Thyroid gland (tissue), 4 donors: ENCODE results near the gene STK33. TPM values are rescaled to one million over a fixed set of nuclear protein-coding genes. Genes with fewer than 3 reads are reported as not detected.

Source experiments
- DNase-seq, 2 donors: peaks; one replicate each; pipeline ENCODE4 v3.0.0-alpha.2; 2019
- H3K27ac ChIP-seq, 3 donors: fragments of 200-600 bp; sonication (generic); 1 replicate in 2 of 3; 2 replicates in 1 of 3; pipeline ENCODE4 v1.5.1; 2016 to 2019; ENCODE audit warnings: mild to moderate bottlenecking in 1 of 3, moderate library complexity in 1 of 3
- H3K27me3 ChIP-seq: fragments of 200-600 bp; sonication (generic); one replicate; pipeline ENCODE4 v1.5.1; 2019
- H3K36me3 ChIP-seq, 2 donors: fragments of 200-600 bp; sonication (generic); one replicate each; pipeline ENCODE4 v1.5.1; 2016 to 2019
- H3K4me1 ChIP-seq, 2 donors: fragments of 200-600 bp; sonication (generic); one replicate each; pipeline ENCODE4 v1.5.1; 2017 to 2019
- H3K4me3 ChIP-seq, 3 donors: fragments of 200-600 bp; sonication (generic); replicated peaks in 1 of 3; 1 replicate in 2 of 3; 2 replicates in 1 of 3; pipeline ENCODE4 v1.5.1; 2016; ENCODE audit warnings: mild to moderate bottlenecking in 1 of 3
- H3K9me3 ChIP-seq: fragments of 200-600 bp; sonication (generic); one replicate; pipeline ENCODE4 v1.5.1; 2017
- CTCF ChIP-seq, 6 experiments: fragments of 200-600 bp in 3 of 6; fragments of 450-650 bp in 3 of 6; sonication (generic) in 3 of 6; IDR thresholded peaks; one replicate each; pipeline ENCODE4 v1.5.1; 2016 to 2019; ENCODE audit warnings: antibody characterized with exemption in 6 of 6, mild to moderate bottlenecking in 2 of 6, inconsistent platforms in 1 of 6, moderate library complexity in 1 of 6
- POLR2A ChIP-seq, 2 donors: fragments of 450-650 bp; IDR thresholded peaks; one replicate each; pipeline ENCODE4 v1.6.1; 2017; ENCODE audit warnings: antibody characterized with exemption in 2 of 2, mild to moderate bottlenecking in 2 of 2, moderate library complexity in 1 of 2
- WGBS, 2 donors: methylation state at CpG; one replicate each; pipeline ENCODE4 v1.1.5; 2017; 5-methylcytosine and 5-hydroxymethylcytosine counted together
- intact Hi-C: fragments of 100-400 bp; cut with DNase I; formaldehyde crosslinking; loops from one replicate; pipeline ENCODE4 v1.15.1; 2023
- total RNA-seq, 4 donors: library from RNA; depleted of rRNA; stranded (reverse); fragments of >200 nt; gene quantifications; one replicate each; pipeline ENCODE4 v1.2.3, GENCODE V29; 2016

The STK33 gene
- total RNA-seq, 4 donors from 2014 or later, result 29.3 to 49.8 (median 39.9) TPM

- H3K9me3 ChIP-seq, result no peaks in the 10 kb centered on the region
- WGBS, 2 donors, result 70% methylated on average over 4 of the region's 4 CpGs
- no peak for DNase-seq
- intact Hi-C loops, result no loop called here
- H3K27ac ChIP-seq, result no peak overlapping the region
- no peaks in the 10 kb centered on the region for H3K27me3 ChIP-seq
- TF ChIP-seq CTCF (IDR thresholded peaks at IDR 0.05) (no peak), POLR2A (IDR thresholded peaks at IDR 0.05) (no peak)
- H3K4me3 ChIP-seq, result no peak overlapping the region
- H3K36me3 ChIP-seq, result no peaks in the 10 kb centered on the region
- no peaks in the 10 kb centered on the region for H3K4me1 ChIP-seq
These were observed 218.1 kb downstream of the STK33 start for GRCh38 chr11:8375932-8376331.

GRCh38 chr11:8375460-8375859 lies 218.6 kb downstream of the STK33 start:
- no peak overlapping the region for H3K4me3 ChIP-seq
- DNase-seq, result no peak
- WGBS, 2 donors, result 41 to 50% methylated on average over 3 of the region's 3 CpGs

GRCh38 chr11:8374716-8375115 lies 219.3 kb downstream of the STK33 start:
- no peak overlapping the region for H3K27ac ChIP-seq
- intact Hi-C loops, result no loop called here
- H3K36me3 ChIP-seq, result no peaks in the 10 kb centered on the region
- 87 to 88% methylated on average over 5 of the region's 5 CpGs for WGBS, 2 donors
- H3K4me3 ChIP-seq, result no peak overlapping the region
- no peaks in the 10 kb centered on the region for H3K27me3 ChIP-seq
- DNase-seq, result no peak
- H3K9me3 ChIP-seq, result no peaks in the 10 kb centered on the region
- H3K4me1 ChIP-seq, result no peaks in the 10 kb centered on the region
- TF ChIP-seq CTCF (IDR thresholded peaks at IDR 0.05) (no peak), POLR2A (IDR thresholded peaks at IDR 0.05) (no peak)

More at GRCh38 chr11:8375460-8375859, 218.6 kb downstream of the STK33 start:
- no peaks in the 10 kb centered on the region for H3K4me1 ChIP-seq
- no peaks in the 10 kb centered on the region for H3K36me3 ChIP-seq
- no peak for TF ChIP-seq CTCF (IDR thresholded peaks at IDR 0.05)
- no peak for TF ChIP-seq POLR2A (IDR thresholded peaks at IDR 0.05)
- no peaks in the 10 kb centered on the region for H3K9me3 ChIP-seq
- H3K27ac ChIP-seq, result no peak overlapping the region
- H3K27me3 ChIP-seq, result no peaks in the 10 kb centered on the region
- intact Hi-C loops, result no loop called here

- TF ChIP-seq POLR2A (IDR thresholded peaks at IDR 0.05) (no peak), CTCF (IDR thresholded peaks at IDR 0.05) (no peak)
- no peak for DNase-seq
- H3K4me3 ChIP-seq, result no peak overlapping the region
- no peaks in the 10 kb centered on the region for H3K4me1 ChIP-seq
- intact Hi-C loops, result no loop called here
- no peaks in the 10 kb centered on the region for H3K36me3 ChIP-seq
- H3K9me3 ChIP-seq, result no peaks in the 10 kb centered on the region
- H3K27me3 ChIP-seq, result no peaks in the 10 kb centered on the region
- WGBS, 2 donors, result 78 to 84% methylated on average over 10 of the region's 10 CpGs
- no peak overlapping the region for H3K27ac ChIP-seq
These were observed 220.3 kb downstream of the STK33 start for GRCh38 chr11:8373519-8374432.

- Histone ChIP-seq H3K27ac (no peak overlapping the region), H3K36me3 (no peaks in the 10 kb centered on the region), H3K4me1 (no peaks in the 10 kb centered on the region), H3K27me3 (no peaks in the 10 kb centered on the region), H3K4me3 (no peak overlapping the region), H3K9me3 (no peaks in the 10 kb centered on the region)
- TF ChIP-seq CTCF (IDR thresholded peaks at IDR 0.05) (no peak), POLR2A (IDR thresholded peaks at IDR 0.05) (no peak)
- no peak for DNase-seq
- intact Hi-C loops, result no loop called here
- WGBS, 2 donors, result 87 to 94% methylated on average over 10 to 12 of the region's 12 CpGs
These were observed 221.2 kb downstream of the STK33 start for GRCh38 chr11:8372641-8373381.
